DOHH2 (cell line): ENCODE data around the gene C11orf24.

Experiments
- H3F3A ChIP-seq: fragments of 200-600 bp; sonication (generic), shearing (Covaris generic); 2 replicates; pipeline ENCODE4 v1.6.0; 2016; ENCODE audit warnings: antibody characterized with exemption, mild to moderate bottlenecking; ENCODE audit not compliant: control insufficient read depth, insufficient read depth
- H3K27ac ChIP-seq: fragments of 200-600 bp; sonication (generic); 2 replicates; pipeline ENCODE4 v1.5.1; 2014; ENCODE audit warnings: low read depth, mild to moderate bottlenecking, low read length, moderate library complexity
- H3K27me3 ChIP-seq: fragments of 200-600 bp; sonication (generic); 2 replicates; pipeline ENCODE4 v1.6.1; 2014; ENCODE audit warnings: mild to moderate bottlenecking, low read length, mixed read lengths; ENCODE audit not compliant: control insufficient read depth
- H3K36me3 ChIP-seq: fragments of 200-600 bp; sonication (generic); 2 replicates; pipeline ENCODE4 v1.6.1; 2014; ENCODE audit warnings: mild to moderate bottlenecking, low read length, moderate library complexity, mixed read lengths; ENCODE audit not compliant: control insufficient read depth
- H3K4me1 ChIP-seq: fragments of 200-600 bp; sonication (generic); 2 replicates; pipeline ENCODE4 v1.6.1; 2014; ENCODE audit warnings: mild to moderate bottlenecking, low read length, mixed read lengths; ENCODE audit not compliant: control insufficient read depth
- H3K4me2 ChIP-seq: fragments of 200-600 bp; sonication (generic); 2 replicates; pipeline ENCODE4 v1.6.0; 2014; ENCODE audit warnings: mild to moderate bottlenecking, low read length, moderate library complexity
- H3K4me3 ChIP-seq: fragments of 200-600 bp; sonication (generic); 2 replicates; pipeline ENCODE4 v1.5.1; 2014; ENCODE audit warnings: mild to moderate bottlenecking, low read length, mixed read lengths
- H3K79me2 ChIP-seq: fragments of 200-600 bp; sonication (generic); 2 replicates; pipeline ENCODE4 v1.6.1; 2014; ENCODE audit warnings: mild to moderate bottlenecking, low read length, mixed read lengths; ENCODE audit not compliant: control insufficient read depth
- H3K9me2 ChIP-seq: fragments of 200-600 bp; sonication (generic); replicated peaks from 2 replicates; pipeline ENCODE4 v1.6.1; 2014; ENCODE audit warnings: mild to moderate bottlenecking, low read length, mixed read lengths; ENCODE audit not compliant: control insufficient read depth
- H3K9me3 ChIP-seq: fragments of 200-600 bp; sonication (generic); 2 replicates; pipeline ENCODE4 v1.6.1; 2014; ENCODE audit warnings: antibody characterized with exemption, low read length, mixed read lengths; ENCODE audit not compliant: control insufficient read depth, insufficient read depth
- H4K20me1 ChIP-seq: fragments of 200-600 bp; sonication (generic); 2 replicates; pipeline ENCODE4 v1.6.0; 2014; ENCODE audit warnings: low read depth, mild to moderate bottlenecking, antibody characterized with exemption, low read length, moderate library complexity; ENCODE audit not compliant: control insufficient read depth, insufficient read depth
- EZH2phosphoT487 ChIP-seq: fragments of 200-600 bp; sonication (generic); IDR thresholded peaks from 2 replicates; pipeline ENCODE4 v1.6.1; 2017; ENCODE audit warnings: borderline replicate concordance, mild to moderate bottlenecking, antibody characterized with exemption, low read length, moderate library complexity, mixed read lengths
- TF ChIP-seq, protein P1 (sequence below): fragments of 200-600 bp; sonication (generic); IDR thresholded peaks from one replicate; pipeline ENCODE4 v1.5.1; 2014; ENCODE audit warnings: antibody characterized with exemption, mild to moderate bottlenecking, low read depth, low read length; ENCODE audit not compliant: poor library complexity, severe bottlenecking

Gene C11orf24

DNA sequence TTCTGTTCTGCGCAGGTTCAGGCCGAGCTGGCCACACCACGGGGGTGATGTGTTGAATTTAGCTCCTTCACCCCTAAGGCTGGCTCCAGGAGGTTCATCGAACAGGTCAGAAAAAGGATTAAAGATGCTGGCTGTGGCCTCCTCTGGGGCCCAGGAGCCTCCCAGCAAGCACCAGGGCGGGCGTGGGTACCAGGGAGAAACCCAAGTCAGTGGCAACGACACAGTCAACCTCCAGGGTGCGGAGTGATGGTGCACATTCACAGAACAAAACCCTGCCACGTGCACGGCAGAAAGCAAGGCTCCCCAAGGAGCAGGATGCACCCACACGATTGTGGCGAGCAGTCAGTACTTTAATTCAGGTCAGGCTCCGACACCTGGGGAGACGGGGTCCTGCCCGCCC, 10.8 kb downstream of the C11orf24 start:
- H3K27ac ChIP-seq, result no peak overlapping the region
- H4K20me1 ChIP-seq, result no peaks in the 10 kb centered on the region
- no peak for TF ChIP-seq EZH2phosphoT487
- TF ChIP-seq, protein P1, sequence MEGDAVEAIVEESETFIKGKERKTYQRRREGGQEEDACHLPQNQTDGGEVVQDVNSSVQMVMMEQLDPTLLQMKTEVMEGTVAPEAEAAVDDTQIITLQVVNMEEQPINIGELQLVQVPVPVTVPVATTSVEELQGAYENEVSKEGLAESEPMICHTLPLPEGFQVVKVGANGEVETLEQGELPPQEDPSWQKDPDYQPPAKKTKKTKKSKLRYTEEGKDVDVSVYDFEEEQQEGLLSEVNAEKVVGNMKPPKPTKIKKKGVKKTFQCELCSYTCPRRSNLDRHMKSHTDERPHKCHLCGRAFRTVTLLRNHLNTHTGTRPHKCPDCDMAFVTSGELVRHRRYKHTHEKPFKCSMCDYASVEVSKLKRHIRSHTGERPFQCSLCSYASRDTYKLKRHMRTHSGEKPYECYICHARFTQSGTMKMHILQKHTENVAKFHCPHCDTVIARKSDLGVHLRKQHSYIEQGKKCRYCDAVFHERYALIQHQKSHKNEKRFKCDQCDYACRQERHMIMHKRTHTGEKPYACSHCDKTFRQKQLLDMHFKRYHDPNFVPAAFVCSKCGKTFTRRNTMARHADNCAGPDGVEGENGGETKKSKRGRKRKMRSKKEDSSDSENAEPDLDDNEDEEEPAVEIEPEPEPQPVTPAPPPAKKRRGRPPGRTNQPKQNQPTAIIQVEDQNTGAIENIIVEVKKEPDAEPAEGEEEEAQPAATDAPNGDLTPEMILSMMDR, result no peak
- H3K9me2 ChIP-seq, result no peaks in the 10 kb centered on the region
- H3K4me1 ChIP-seq, result peaks cover 15% of the 10 kb centered on the region
- H3F3A ChIP-seq, result peaks cover under 1% of the 10 kb centered on the region; the same call in 1 of the 2 replicates
- no peak overlapping the region for H3K4me3 ChIP-seq
- H3K9me3 ChIP-seq, result no peaks in the 10 kb centered on the region
- H3K27me3 ChIP-seq, result no peaks in the 10 kb centered on the region
- peaks cover 55% of the 10 kb centered on the region for H3K36me3 ChIP-seq
- peaks cover 15% of the 10 kb centered on the region for H3K79me2 ChIP-seq
- H3K4me2 ChIP-seq, result no peak overlapping the region

DNA sequence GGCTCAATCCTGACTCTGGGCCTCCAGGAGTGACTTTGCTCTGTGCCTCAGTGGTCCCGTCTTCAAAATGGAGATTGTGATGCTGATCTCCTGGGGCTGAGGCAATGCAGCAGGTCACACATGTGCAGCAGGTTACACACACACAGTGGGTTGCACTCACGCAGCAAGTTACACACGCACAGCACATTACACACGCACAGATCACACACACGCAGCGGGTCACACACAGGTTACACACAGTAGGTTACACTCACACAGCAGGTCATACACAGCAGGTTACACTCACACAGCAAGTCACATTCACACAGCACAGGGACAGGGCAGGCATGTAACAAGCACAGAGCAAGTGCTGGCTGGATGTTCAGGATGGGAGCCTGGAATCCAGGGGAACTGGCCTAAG, 11.3 kb downstream of the C11orf24 start:
- Histone ChIP-seq H3K79me2 (peaks cover 9% of the 10 kb centered on the region), H3K4me1 (peaks cover 10% of the 10 kb centered on the region), H3K9me3 (no peaks in the 10 kb centered on the region), H3F3A (no peaks in the 10 kb centered on the region), H3K4me3 (no peak overlapping the region), H4K20me1 (no peaks in the 10 kb centered on the region), H3K27ac (no peak overlapping the region), H3K27me3 (no peaks in the 10 kb centered on the region), H3K9me2 (no peaks in the 10 kb centered on the region), H3K4me2 (no peak overlapping the region), H3K36me3 (peaks cover 50% of the 10 kb centered on the region)
- TF ChIP-seq, protein P1, result no peak
- TF ChIP-seq EZH2phosphoT487, result no peak

DNA sequence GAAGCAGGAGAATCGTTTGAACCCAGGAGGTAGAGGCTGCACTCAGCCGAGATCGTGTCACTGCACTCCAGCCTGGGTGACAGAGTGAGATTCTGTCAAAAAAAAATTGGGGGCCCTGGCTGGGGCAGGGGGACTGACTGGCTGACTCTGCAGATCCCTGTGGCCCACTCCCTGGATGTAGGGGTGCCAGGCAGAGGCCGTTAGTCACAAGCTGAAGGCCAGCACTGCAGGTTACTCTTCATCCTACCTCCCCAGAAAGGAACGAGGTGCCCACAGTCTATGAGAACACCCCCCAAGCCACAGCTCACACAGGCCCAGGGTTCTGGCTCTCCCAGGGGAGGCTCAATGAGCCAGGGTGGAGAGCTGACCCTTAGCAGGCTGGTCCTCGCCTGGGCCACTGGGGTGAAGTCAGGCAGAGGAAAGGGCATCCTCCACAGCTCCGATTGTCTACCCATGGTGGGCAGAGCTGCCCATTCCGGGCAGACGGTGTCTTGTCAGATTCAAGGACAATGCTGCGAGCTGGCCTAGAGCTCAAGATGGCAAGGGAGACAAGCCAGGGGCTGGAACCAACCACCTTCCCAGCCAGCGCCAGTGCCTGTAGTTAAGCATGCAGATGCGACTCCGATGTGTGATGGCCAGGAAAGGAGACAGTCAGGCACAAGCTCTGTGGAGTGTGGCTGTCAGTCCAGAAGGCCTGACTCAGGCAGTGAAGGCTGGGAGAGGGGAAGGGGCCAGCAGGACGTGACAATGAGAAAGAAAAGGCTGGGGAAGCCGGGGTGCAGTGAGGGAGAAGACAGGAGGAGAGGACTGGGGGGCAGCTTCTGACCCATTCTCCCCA, 12.4 kb downstream of the C11orf24 start:
- TF ChIP-seq EZH2phosphoT487, result no peak
- TF ChIP-seq, protein P1, result no peak
- H3K27me3 ChIP-seq, result no peaks in the 10 kb centered on the region
- H3K36me3 ChIP-seq, result peaks cover 40% of the 10 kb centered on the region
- H4K20me1 ChIP-seq, result no peaks in the 10 kb centered on the region
- no peak overlapping the region for H3K4me3 ChIP-seq
- H3K9me3 ChIP-seq, result no peaks in the 10 kb centered on the region
- H3K9me2 ChIP-seq, result no peaks in the 10 kb centered on the region
- peaks cover 8% of the 10 kb centered on the region for H3K4me1 ChIP-seq
- H3F3A ChIP-seq, result no peaks in the 10 kb centered on the region
- H3K27ac ChIP-seq, result no peak overlapping the region
- H3K4me2 ChIP-seq, result no peak overlapping the region
- H3K79me2 ChIP-seq, result no peaks in the 10 kb centered on the region
